ENCODE measurements around the gene IDI2. TPM values are rescaled to one million over a fixed set of nuclear protein-coding genes. Genes with fewer than 3 reads are reported as not detected.
A peak's percentile ranks its signal among the peaks of the same experiment; 100 is the strongest.

IDI2 gene
- total and polyA plus RNA-seq, 2 of the 13 experiments (the other 11 are each of a cell fraction or from before 2014, with no cell fraction given), result not detected

- no peak for TF ChIP-seq BCL3 (CRISPR knock-in tag; IDR thresholded peaks at IDR 0.05)
- TF ChIP-seq NR2F1 (CRISPR knock-in tag; IDR thresholded peaks at IDR 0.05), result peak; percentile 12 to 65; a peak in 2 of 4 replicates
- no peak for TF ChIP-seq HDAC2 (CRISPR knock-in tag; IDR thresholded peaks at IDR 0.05)
- TF ChIP-seq ZNF790 (CRISPR knock-in tag; IDR thresholded peaks at IDR 0.05; ENCODE audit: borderline replicate concordance), result no peak
- no peak for TF ChIP-seq ETV5 (CRISPR knock-in tag; IDR thresholded peaks at IDR 0.05; ENCODE audit: borderline replicate concordance)
- no peak for TF ChIP-seq MLXIP (CRISPR knock-in tag; IDR thresholded peaks at IDR 0.05; ENCODE audit: borderline replicate concordance)
- peak; percentile 52 for TF ChIP-seq BCL6 (CRISPR knock-in tag; IDR thresholded peaks at IDR 0.05)
- TF ChIP-seq EED (CRISPR knock-in tag; IDR thresholded peaks at IDR 0.05), result no peak
- peak; percentile 19; the same call in 1 of the 2 replicates for TF ChIP-seq GATAD2A (CRISPR knock-in tag; IDR thresholded peaks at IDR 0.05)
- no peak for TF ChIP-seq ZNF430 (CRISPR knock-in tag; IDR thresholded peaks at IDR 0.05)
- TF ChIP-seq TRIM22 (IDR thresholded peaks at IDR 0.05), result no peak
- TF ChIP-seq RXRB (CRISPR knock-in tag; IDR thresholded peaks at IDR 0.05; ENCODE audit: borderline replicate concordance), result no peak
- TF ChIP-seq, protein P1, sequence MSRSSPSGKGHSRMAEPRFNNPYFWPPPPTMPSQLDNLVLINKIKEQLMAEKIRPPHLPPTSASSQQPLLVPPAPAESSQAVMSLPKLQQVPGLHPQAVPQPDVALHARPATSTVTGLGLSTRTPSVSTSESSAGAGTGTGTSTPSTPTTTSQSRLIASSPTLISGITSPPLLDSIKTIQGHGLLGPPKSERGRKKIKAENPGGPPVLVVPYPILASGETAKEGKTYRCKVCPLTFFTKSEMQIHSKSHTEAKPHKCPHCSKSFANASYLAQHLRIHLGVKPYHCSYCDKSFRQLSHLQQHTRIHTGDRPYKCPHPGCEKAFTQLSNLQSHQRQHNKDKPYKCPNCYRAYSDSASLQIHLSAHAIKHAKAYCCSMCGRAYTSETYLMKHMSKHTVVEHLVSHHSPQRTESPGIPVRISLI (CRISPR knock-in tag; IDR thresholded peaks at IDR 0.05; ENCODE audit: borderline replicate concordance), result no peak
- TF ChIP-seq, protein P2, sequence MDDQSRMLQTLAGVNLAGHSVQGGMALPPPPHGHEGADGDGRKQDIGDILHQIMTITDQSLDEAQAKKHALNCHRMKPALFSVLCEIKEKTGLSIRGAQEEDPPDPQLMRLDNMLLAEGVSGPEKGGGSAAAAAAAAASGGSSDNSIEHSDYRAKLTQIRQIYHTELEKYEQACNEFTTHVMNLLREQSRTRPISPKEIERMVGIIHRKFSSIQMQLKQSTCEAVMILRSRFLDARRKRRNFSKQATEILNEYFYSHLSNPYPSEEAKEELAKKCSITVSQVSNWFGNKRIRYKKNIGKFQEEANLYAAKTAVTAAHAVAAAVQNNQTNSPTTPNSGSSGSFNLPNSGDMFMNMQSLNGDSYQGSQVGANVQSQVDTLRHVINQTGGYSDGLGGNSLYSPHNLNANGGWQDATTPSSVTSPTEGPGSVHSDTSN (CRISPR knock-in tag; IDR thresholded peaks at IDR 0.05; ENCODE audit: borderline replicate concordance), result no peak
- TF ChIP-seq TOE1 (CRISPR knock-in tag; IDR thresholded peaks at IDR 0.05), result no peak
- TF ChIP-seq RFXANK (CRISPR knock-in tag; IDR thresholded peaks at IDR 0.05), result no peak
- TF ChIP-seq IKZF5 (CRISPR knock-in tag; IDR thresholded peaks at IDR 0.05), result 0 out of 2 replicates have a peak, but pooled peaks have one; percentile 38
- TF ChIP-seq SOX13 (IDR thresholded peaks at IDR 0.05), result no peak
- 0 out of 4 replicates have a peak, but pooled peaks of 1 of the 2 experiments have one; percentile 22 for TF ChIP-seq SOX13 (CRISPR knock-in tag; conservative IDR thresholded peaks at IDR 0.05 in 1 of 2, IDR thresholded peaks at IDR 0.05 in 1 of 2)
- no peak for TF ChIP-seq TBL1XR1 (IDR thresholded peaks at IDR 0.05; ENCODE audit: borderline replicate concordance, low read length, partially characterized antibody)
- TF ChIP-seq ZNF331 (CRISPR knock-in tag; IDR thresholded peaks at IDR 0.05), result no peak
Measured at GRCh38 chr10:983971-984655, 41.5 kb downstream of the IDI2 start (continued).
